Measurements from ENCODE around the gene SAMD14.

Gene SAMD14

DNA sequence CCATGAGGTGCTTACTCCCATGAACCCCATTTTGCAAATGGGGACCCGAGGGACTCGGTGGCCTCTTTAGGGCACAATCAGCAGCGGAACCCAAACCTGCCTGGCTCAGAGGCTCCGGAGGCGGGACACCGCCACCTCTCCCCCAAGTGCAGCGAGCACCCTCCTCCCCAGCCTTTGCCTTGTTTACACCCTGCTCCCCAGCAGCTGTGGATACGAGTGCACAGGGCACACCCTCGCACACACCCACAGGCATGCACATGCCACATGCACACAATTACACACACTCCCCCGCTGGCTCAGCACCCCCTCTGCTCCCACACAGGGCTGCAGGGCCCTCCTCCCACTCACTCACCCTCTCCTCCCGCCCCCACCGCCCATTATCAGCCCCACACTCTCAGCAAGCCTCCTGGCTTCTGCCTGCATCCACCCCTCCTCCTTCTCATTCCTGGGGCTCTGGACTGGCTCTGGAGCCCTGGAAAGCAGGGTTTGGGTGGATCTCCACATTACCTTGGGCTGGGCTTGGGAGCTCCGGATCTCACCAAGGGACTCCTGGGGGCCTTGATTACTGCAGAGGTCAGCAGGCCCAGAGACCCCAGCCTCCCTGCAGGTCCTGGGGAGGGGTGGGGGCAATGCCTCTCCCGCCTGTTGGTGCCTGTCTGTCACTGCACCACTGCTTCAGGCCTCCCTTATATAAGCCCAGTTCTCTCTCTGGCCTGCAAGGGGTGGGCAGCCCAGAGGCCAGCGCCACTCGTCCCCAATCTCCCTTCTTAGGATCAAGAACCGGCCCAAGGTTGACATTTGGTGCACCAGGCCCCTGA is 28.4 kb downstream of the SAMD14 start:
- TF ChIP-seq, protein P1, sequence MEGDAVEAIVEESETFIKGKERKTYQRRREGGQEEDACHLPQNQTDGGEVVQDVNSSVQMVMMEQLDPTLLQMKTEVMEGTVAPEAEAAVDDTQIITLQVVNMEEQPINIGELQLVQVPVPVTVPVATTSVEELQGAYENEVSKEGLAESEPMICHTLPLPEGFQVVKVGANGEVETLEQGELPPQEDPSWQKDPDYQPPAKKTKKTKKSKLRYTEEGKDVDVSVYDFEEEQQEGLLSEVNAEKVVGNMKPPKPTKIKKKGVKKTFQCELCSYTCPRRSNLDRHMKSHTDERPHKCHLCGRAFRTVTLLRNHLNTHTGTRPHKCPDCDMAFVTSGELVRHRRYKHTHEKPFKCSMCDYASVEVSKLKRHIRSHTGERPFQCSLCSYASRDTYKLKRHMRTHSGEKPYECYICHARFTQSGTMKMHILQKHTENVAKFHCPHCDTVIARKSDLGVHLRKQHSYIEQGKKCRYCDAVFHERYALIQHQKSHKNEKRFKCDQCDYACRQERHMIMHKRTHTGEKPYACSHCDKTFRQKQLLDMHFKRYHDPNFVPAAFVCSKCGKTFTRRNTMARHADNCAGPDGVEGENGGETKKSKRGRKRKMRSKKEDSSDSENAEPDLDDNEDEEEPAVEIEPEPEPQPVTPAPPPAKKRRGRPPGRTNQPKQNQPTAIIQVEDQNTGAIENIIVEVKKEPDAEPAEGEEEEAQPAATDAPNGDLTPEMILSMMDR (IDR thresholded peaks at IDR 0.05; ENCODE audit: low read depth, low read length, missing control alignments), result no peak
- H3K4me3 ChIP-seq (ENCODE audit: low read depth, low read length), result no peak overlapping the region
- no peak for DNase-seq (ENCODE audit: low read depth)
- in situ Hi-C loops (cut with HindIII; ENCODE audit: low sequenced_read_pairs), result no loop called here

DNA sequence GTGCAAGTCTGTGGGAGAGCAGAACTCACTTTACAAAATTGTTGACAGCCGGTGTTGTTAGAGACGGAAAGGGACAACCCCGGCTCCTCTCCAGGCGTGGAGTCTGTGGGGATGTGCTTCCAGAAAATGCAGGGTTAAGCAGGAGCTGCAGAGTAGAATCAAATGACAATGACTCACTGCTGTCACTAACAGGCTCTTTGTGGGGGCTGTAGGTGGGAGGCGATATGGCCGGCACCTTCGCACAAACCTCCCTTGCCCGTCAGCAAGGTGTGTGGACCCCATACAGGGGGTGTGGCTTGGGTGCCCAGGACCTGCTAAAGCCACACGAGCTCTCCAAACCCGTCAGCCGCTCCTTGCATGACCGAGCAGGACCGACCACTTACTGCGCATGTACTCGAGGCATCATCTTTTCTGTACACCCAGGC is 29.0 kb downstream of the SAMD14 start:
- in situ Hi-C loops (cut with HindIII; ENCODE audit: low sequenced_read_pairs), result no loop called here
- TF ChIP-seq, protein P1 (IDR thresholded peaks at IDR 0.05; ENCODE audit: low read depth, low read length, missing control alignments), result no peak

DNA sequence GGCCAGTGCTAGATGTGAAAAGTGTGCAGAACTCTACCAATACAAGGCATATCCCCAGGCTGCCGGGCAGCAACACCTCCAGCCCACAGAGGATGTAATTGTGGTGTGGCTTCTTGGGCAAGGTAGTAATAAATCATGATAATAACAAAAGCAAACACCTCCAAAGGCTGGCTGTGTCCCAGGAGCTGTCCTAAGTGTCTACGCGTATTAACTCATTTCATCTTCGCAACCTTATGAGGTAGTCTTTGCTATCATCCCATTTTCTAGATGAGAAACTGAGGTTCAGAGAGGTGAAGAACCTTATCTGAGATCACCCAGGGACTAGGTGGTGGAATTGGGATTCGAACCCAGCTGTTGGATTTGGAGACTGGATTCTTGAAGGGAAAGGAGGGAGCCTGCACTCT is 29.5 kb downstream of the SAMD14 start:
- no peak for DNase-seq (ENCODE audit: low read depth)
- TF ChIP-seq, protein P1 (IDR thresholded peaks at IDR 0.05; ENCODE audit: low read depth, low read length, missing control alignments), result no peak
- in situ Hi-C loops (cut with HindIII; ENCODE audit: low sequenced_read_pairs), result no loop called here
- H3K4me3 ChIP-seq (ENCODE audit: low read depth, low read length), result no peak overlapping the region

More for the DNA sequence above, 29.0 kb downstream of the SAMD14 start:
- no peak for DNase-seq (ENCODE audit: low read depth)
- H3K4me3 ChIP-seq (ENCODE audit: low read depth, low read length), result no peak overlapping the region

DNA sequence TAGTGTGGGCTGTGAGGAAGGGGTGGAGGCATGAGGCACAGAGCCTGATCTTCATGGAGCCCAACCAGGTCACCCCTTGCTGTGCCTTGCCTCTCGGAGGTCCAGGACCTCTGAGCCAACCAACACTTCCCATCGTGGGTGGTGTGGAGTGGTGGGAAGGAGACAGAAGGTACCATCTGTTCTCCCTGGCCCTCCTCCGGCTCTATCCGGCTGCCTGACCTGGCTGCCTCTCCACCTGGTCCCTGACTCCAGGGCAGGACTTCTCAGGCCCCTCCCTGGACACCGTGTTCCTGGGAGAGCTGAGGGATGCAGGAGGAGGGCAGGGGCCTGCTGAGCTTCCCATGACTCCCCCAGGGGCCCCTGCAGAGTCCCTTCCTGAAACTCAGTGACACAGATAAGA is 31.0 kb downstream of the SAMD14 start:
- DNase-seq (ENCODE audit: low read depth), result no peak
- in situ Hi-C loops (cut with HindIII; ENCODE audit: low sequenced_read_pairs), result no loop called here
- H3K4me3 ChIP-seq (ENCODE audit: low read depth, low read length), result no peak overlapping the region
- TF ChIP-seq, protein P1 (IDR thresholded peaks at IDR 0.05; ENCODE audit: low read depth, low read length, missing control alignments), result no peak

DNA sequence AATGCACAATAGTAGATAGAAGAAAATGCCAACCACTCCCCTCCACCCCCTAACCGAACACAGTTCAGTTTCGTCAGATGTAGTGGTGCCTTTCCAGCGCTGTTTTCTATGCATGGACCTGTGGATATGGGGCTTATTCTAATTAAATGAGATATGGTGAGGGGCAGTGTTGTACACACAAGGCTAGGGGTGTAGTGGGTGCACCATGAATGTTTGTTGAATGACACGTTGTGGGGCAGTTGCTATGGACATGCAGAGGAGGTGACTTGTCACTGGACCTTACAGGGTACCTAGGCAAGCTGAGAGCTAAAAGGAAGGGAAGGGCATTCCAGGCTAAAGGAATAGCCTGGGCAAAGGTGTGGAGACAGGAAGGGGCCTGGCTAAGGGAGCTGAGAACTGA is 31.4 kb downstream of the SAMD14 start:
- no peak overlapping the region for H3K4me3 ChIP-seq (ENCODE audit: low read depth, low read length)
- TF ChIP-seq, protein P1 (IDR thresholded peaks at IDR 0.05; ENCODE audit: low read depth, low read length, missing control alignments), result no peak
- no peak for DNase-seq (ENCODE audit: low read depth)
- in situ Hi-C loops (cut with HindIII; ENCODE audit: low sequenced_read_pairs), result no loop called here

DNA sequence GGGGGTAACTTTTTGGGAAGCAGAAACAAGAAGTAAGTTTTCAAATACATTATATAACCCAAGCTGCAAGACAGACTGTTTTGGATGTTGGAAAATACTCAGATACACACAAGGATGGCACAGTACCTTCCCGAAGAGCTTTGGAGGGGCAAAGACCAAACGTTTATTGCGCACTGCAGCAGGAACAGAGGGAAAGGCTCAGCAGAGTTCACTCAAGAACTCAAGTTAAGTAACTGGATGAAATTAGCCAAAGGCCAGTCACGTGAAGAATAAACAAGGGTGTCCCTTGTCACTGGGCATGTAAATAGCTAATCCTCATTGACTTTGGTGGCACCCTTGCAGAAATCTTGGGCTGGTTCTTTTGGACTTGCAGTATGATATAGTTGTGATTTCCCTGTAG is 32.0 kb downstream of the SAMD14 start:
- DNase-seq (ENCODE audit: low read depth), result no peak
- TF ChIP-seq, protein P1 (IDR thresholded peaks at IDR 0.05; ENCODE audit: low read depth, low read length, missing control alignments), result no peak
- no peak overlapping the region for H3K4me3 ChIP-seq (ENCODE audit: low read depth, low read length)
- in situ Hi-C loops (cut with HindIII; ENCODE audit: low sequenced_read_pairs), result no loop called here

Measured in astrocyte of the cerebellum (primary cell).